ENCODE data around the gene SGSH.
"Not testable (repeated sequence)": the region's sequence is repeated elsewhere in the genome, so short reads cannot be mapped to it uniquely, and the experiment has no call there.

The SGSH gene

GRCh38 chr17:80253631-80254395 is 33.7 kb upstream of the SGSH start:
- peak; percentile 17 for DNase-seq (ENCODE audit: low spot score)

- DNase-seq (ENCODE audit: low spot score) = peak; percentile 78
These were observed 32.7 kb upstream of the SGSH start for GRCh38 chr17:80252871-80253270.

GRCh38 chr17:80251966-80252365 is 31.8 kb upstream of the SGSH start:
- DNase-seq (ENCODE audit: low spot score) = no peak

- DNase-seq (ENCODE audit: low spot score) = no peak
These were observed 29.0 kb upstream of the SGSH start for GRCh38 chr17:80248894-80249710.

- no peak for DNase-seq (ENCODE audit: low spot score)
These were observed 28.1 kb upstream of the SGSH start for GRCh38 chr17:80248001-80248893.

- no peak for DNase-seq (ENCODE audit: low spot score)
These were observed 27.4 kb upstream of the SGSH start for GRCh38 chr17:80247561-80247960.

GRCh38 chr17:80246726-80247125 is 26.6 kb upstream of the SGSH start:
- DNase-seq (ENCODE audit: low spot score) = no peak

GRCh38 chr17:80246266-80246681 is 26.1 kb upstream of the SGSH start:
- DNase-seq (ENCODE audit: low spot score) = no peak

GRCh38 chr17:80245566-80246265 is 25.6 kb upstream of the SGSH start:
- DNase-seq (ENCODE audit: low spot score) = no peak

- no peak for DNase-seq (ENCODE audit: low spot score)
These were observed 24.9 kb upstream of the SGSH start for GRCh38 chr17:80244871-80245509.

- DNase-seq (ENCODE audit: low spot score) = not testable (repeated sequence)
These were observed 24.3 kb upstream of the SGSH start for GRCh38 chr17:80244448-80244847.

- no peak for DNase-seq (ENCODE audit: low spot score)
These were observed 23.6 kb upstream of the SGSH start for GRCh38 chr17:80243526-80244433.

- no peak for DNase-seq (ENCODE audit: low spot score)
These were observed 22.4 kb upstream of the SGSH start for GRCh38 chr17:80242505-80242904.

GRCh38 chr17:80237386-80237785 is 17.3 kb upstream of the SGSH start:
- no peak for DNase-seq (ENCODE audit: low spot score)

GRCh38 chr17:80236911-80237310 is 16.8 kb upstream of the SGSH start:
- no peak for DNase-seq (ENCODE audit: low spot score)

GRCh38 chr17:80233202-80233601 is 13.1 kb upstream of the SGSH start:
- no peak for DNase-seq (ENCODE audit: low spot score)

GRCh38 chr17:80232438-80232837 is 12.3 kb upstream of the SGSH start:
- DNase-seq (ENCODE audit: low spot score) = no peak

- DNase-seq (ENCODE audit: low spot score) = no peak
These were observed 8.9 kb upstream of the SGSH start for GRCh38 chr17:80229011-80229410.

GRCh38 chr17:80228477-80228876 is 8.3 kb upstream of the SGSH start:
- DNase-seq (ENCODE audit: low spot score) = no peak

GRCh38 chr17:80227666-80228065 is 7.5 kb upstream of the SGSH start:
- DNase-seq (ENCODE audit: low spot score) = no peak

Data from hematopoietic multipotent progenitor cell treated with erythropoietin and hydrocortisone succinate and interleukin-3 and kit ligand, for 17 days (in vitro differentiated cells).